AG10803 (cell line): Measurements from ENCODE around the gene LEF1.

ENCODE experiments used
- DNase-seq: peaks from one replicate; pipeline ENCODE4 v3.0.0; 2010; ENCODE audit warnings: low read depth
- H3K4me3 ChIP-seq: 2 replicates; pipeline ENCODE4 v1.5.1; 2011; ENCODE audit warnings: mild to moderate bottlenecking, low read length, control low read depth
- TF ChIP-seq, protein P1 (sequence below): conservative IDR thresholded peaks from 2 replicates; pipeline ENCODE4 v1.5.1; 2011; ENCODE audit warnings: mild to moderate bottlenecking, low read length, control low read depth, inconsistent platforms

The LEF1 gene

DNA sequence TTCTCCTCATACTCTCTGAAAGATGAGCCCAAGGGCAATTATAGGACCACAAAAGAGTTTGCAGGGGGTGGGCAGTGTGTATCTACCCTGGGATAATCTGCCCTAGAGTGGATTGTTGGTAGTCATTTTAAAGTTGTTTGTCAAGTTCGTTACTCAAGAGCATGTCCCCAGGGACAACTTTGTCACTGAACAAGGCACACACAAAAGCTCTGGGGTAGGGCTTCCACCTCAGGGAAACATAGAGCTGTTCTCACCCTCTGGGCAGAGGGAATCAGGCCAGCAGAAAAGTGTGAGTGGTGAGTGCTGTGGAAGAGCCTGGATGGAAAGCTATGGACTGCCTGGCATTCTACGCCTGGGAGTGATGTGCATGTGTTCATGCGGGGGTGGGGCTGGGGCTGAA, 23.3 kb upstream of the LEF1 start:
- no peak for DNase-seq

DNA sequence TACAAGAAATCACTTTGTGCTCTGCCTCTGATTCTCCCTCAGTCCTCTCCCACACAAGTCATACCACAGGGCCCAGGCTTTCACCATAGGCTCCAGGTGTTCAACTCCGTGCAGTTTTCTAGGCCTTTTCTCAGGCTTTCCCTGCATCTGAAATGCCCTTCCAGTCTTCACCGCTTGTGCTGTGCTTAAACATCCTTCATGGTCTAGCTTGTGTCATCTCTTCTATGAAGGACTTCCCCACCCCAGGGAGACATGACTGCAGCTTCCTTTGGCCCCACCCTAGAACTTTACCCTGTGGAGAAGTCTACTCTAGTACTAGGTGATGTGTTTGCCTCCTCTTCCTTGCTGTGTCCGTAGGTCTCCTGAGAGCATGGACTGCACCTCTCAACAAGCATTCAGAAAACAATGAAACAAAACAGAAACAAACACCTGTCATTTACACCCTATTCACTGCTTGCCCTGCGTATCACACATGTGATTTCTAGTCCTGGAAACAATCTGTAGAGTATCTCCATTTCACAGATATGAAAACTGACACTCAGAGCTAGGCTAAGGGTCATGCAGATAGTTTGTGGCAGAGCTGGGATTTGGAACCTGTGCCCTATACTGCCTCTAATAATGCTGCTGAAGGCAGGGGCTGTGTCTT, 22.7 kb upstream of the LEF1 start:
- no peak for DNase-seq
- H3K4me3 ChIP-seq, result no peak overlapping the region
- TF ChIP-seq, protein P1, sequence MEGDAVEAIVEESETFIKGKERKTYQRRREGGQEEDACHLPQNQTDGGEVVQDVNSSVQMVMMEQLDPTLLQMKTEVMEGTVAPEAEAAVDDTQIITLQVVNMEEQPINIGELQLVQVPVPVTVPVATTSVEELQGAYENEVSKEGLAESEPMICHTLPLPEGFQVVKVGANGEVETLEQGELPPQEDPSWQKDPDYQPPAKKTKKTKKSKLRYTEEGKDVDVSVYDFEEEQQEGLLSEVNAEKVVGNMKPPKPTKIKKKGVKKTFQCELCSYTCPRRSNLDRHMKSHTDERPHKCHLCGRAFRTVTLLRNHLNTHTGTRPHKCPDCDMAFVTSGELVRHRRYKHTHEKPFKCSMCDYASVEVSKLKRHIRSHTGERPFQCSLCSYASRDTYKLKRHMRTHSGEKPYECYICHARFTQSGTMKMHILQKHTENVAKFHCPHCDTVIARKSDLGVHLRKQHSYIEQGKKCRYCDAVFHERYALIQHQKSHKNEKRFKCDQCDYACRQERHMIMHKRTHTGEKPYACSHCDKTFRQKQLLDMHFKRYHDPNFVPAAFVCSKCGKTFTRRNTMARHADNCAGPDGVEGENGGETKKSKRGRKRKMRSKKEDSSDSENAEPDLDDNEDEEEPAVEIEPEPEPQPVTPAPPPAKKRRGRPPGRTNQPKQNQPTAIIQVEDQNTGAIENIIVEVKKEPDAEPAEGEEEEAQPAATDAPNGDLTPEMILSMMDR, result no peak

More for the DNA sequence above, 23.3 kb upstream of the LEF1 start:
- TF ChIP-seq, protein P1, result no peak
- no peak overlapping the region for H3K4me3 ChIP-seq

DNA sequence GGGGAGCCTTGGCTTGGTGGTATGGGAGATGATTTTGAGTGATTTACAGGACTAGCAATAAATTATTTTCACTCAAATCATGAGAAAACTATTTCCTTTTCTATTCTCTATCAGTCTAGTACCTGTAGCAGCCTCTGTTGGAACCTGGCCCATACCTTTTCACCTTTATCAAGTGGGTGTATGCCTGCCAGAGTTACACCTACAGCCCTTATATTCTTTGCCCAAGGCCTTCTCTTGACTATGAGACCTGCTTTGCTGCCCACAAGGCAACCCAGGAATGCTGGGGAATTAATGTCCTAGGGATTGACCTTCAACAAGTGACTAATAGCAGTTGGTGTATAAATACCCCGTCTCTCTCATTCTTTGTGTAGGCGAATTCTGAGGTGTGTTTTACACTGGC, 20.0 kb upstream of the LEF1 start:
- DNase-seq, result no peak
- no peak overlapping the region for H3K4me3 ChIP-seq
- TF ChIP-seq, protein P1, result no peak

DNA sequence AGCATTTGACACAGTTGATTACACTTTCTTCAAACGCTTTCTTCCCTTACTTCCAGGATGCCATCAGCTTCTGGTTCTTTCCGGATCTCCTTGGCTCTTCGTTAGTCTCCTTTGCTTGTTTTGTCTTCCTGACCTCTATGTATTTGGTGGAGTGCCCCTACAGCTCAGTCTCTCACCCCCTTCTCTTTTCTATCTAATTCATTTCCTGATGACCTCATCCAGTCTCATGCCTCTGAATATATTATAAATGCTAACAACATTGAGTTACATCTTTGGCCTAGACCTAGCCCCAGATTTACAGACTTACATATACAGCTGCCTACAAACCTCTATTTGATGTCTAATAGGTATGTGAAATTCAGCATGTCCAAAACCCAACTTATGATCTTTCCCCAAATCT, 16.5 kb upstream of the LEF1 start:
- H3K4me3 ChIP-seq, result no peak overlapping the region
- DNase-seq, result no peak
- TF ChIP-seq, protein P1, result no peak

DNA sequence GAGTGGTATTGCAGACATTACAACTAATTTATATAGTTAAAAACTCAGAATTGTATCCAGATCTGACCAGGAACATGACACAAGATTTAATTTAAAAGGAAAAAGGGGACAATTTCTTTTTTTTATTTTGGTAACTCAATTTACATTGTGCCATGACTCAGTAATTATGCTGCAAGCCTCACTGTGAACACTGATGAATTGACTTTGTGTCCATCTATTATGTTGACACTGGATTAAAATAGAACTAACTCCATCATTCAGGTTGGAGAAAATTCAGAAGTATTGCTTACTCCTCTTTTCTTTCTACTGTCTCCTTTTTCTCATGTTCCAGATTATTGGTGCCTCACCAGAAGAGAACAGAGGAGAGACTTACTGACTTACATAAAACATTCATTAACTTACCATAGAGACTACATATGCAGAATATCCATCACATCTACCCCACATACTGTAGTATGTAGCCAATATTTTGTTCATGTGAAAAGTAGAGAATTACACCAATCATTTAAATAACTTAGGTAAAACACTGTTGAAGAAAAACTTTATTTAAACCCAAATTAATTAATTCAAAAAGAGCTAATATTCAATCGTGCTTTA, 15.8 kb upstream of the LEF1 start:
- DNase-seq, result no peak
- TF ChIP-seq, protein P1, result no peak
- no peak overlapping the region for H3K4me3 ChIP-seq

DNA sequence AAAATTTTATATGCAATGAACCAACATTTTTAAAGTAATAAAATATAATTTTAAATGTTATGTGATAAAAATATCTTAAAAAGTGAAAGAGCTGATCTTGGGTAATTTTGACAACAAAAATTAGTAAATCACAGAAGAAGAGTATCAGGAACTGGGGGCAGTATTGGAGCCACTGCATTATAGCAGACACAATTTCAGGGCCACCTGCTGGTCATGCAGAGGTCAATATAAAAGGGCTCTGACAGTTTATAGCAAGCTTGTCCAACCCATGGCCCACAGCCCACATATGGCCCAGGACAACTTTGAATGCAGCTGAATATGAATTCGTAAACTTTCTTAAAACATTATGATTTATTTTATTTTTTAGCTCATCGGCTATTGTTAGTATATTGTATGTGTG, 13.0 kb upstream of the LEF1 start:
- TF ChIP-seq, protein P1, result peak; percentile 8; the same call in 1 of the 2 replicates
- no peak overlapping the region for H3K4me3 ChIP-seq
- DNase-seq, result no peak

DNA sequence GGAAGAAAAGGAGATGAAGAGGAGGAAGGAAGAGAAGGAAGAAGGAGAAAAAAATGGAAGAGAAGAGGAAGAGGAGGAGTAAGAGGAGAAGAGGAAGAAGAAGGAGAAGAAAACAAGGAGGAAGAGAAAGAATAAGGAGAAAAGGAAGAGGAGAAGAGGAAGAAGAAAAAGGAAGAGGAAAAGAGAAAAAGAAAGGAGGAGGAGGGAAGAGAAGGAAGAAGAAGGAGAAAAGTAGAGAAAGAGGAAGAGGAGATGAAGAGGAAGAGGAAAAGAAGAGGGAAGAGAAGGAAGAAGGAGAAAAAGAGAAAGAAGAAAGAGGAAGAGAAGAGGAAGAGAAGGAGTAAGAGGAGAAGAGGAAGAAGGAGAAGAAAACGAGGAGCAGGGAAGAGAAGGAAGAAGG, 11.8 kb upstream of the LEF1 start:
- H3K4me3 ChIP-seq, result no peak overlapping the region
- TF ChIP-seq, protein P1, result no peak
- no peak for DNase-seq
